ENCODE data around the gene CROCC2. TPM values are rescaled to one million over a fixed set of nuclear protein-coding genes. Genes with fewer than 3 reads are reported as not detected.

CROCC2 gene
- total RNA-seq, 4 donors from 2014 or later, result 0.79 to 2.6 (median 1.8) TPM; not detected in 1

GRCh38 chr2:240889601-240890560, 16.3 kb upstream of the CROCC2 start:
- no peaks in the 10 kb centered on the region for H3K9me3 ChIP-seq
- intact Hi-C loops (cut with DNase I; ENCODE audit: low total_unique reads), result no loop called here
- H3K27me3 ChIP-seq, result no peaks in the 10 kb centered on the region
- no peaks in the 10 kb centered on the region for H3K36me3 ChIP-seq
- H3K4me3 ChIP-seq, result no peak overlapping the region
- no peak overlapping the region for H3K27ac ChIP-seq
- TF ChIP-seq, protein P1, sequence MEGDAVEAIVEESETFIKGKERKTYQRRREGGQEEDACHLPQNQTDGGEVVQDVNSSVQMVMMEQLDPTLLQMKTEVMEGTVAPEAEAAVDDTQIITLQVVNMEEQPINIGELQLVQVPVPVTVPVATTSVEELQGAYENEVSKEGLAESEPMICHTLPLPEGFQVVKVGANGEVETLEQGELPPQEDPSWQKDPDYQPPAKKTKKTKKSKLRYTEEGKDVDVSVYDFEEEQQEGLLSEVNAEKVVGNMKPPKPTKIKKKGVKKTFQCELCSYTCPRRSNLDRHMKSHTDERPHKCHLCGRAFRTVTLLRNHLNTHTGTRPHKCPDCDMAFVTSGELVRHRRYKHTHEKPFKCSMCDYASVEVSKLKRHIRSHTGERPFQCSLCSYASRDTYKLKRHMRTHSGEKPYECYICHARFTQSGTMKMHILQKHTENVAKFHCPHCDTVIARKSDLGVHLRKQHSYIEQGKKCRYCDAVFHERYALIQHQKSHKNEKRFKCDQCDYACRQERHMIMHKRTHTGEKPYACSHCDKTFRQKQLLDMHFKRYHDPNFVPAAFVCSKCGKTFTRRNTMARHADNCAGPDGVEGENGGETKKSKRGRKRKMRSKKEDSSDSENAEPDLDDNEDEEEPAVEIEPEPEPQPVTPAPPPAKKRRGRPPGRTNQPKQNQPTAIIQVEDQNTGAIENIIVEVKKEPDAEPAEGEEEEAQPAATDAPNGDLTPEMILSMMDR (IDR thresholded peaks at IDR 0.05), result no peak
- TF ChIP-seq POLR2A (IDR thresholded peaks at IDR 0.05), result no peak
- H3K4me1 ChIP-seq, result no peaks in the 10 kb centered on the region
- DNase-seq, result no peak

GRCh38 chr2:240890691-240891090, 15.4 kb upstream of the CROCC2 start:
- Histone ChIP-seq H3K36me3 (no peaks in the 10 kb centered on the region), H3K27me3 (no peaks in the 10 kb centered on the region), H3K27ac (no peak overlapping the region), H3K4me3 (no peak overlapping the region), H3K4me1 (no peaks in the 10 kb centered on the region), H3K9me3 (no peaks in the 10 kb centered on the region)
- intact Hi-C loops (cut with DNase I; ENCODE audit: low total_unique reads), result no loop called here
- no peak for DNase-seq
- TF ChIP-seq POLR2A (IDR thresholded peaks at IDR 0.05), result no peak
- TF ChIP-seq, protein P1 (IDR thresholded peaks at IDR 0.05), result no peak

DNA sequence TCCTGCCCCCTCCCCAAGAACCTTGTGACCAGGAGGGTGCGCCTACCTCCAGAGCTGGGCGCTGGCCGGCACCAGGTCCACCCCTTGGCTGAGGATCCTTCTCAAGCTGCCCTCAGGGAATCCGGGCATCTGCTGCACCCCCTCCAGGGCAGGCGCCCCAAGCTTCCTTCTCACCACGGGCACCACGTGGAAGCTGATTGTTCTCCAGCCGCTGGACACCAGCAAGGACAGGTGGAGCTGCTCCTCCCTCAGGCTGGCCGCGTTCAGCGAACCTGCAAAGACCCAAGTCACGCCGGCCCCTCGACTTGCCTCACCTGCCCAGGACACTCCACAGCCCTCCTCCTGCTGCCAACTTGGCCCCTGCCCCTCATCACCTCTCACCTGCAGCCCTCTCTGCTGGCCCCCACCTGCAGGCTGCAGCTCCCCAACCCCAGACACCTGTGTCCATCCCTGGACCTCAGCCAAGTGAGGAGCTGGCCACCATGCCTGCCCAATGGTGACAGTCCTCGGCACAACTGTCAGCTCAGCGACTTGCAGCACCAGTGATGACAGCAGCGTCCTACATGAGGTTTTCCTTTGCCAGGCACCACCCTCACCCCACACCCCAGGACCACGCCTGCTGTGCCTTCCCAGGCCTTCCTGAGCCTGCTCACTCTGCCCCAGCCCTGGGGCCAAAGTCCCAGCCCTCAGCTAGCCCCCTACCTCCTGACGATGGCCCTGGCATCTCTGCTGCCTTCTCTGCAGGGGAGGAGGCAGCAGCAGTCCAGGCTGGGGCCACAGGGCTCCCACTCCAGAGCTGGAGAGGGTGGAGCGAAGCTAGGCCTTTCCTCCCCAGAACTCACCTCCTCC, 14.4 kb upstream of the CROCC2 start:
- H3K4me1 ChIP-seq, result no peaks in the 10 kb centered on the region
- no peak for TF ChIP-seq POLR2A (IDR thresholded peaks at IDR 0.05)
- TF ChIP-seq, protein P1 (IDR thresholded peaks at IDR 0.05), result no peak
- H3K4me3 ChIP-seq, result no peak overlapping the region
- intact Hi-C loops (cut with DNase I; ENCODE audit: low total_unique reads), result no loop called here
- no peak for DNase-seq
- no peak overlapping the region for H3K27ac ChIP-seq
- no peaks in the 10 kb centered on the region for H3K9me3 ChIP-seq
- H3K36me3 ChIP-seq, result no peaks in the 10 kb centered on the region
- H3K27me3 ChIP-seq, result no peaks in the 10 kb centered on the region

- DNase-seq, result no peak
- no peaks in the 10 kb centered on the region for H3K9me3 ChIP-seq
- no peaks in the 10 kb centered on the region for H3K27me3 ChIP-seq
- TF ChIP-seq, protein P1 (IDR thresholded peaks at IDR 0.05), result no peak
- no peak for TF ChIP-seq POLR2A (IDR thresholded peaks at IDR 0.05)
- intact Hi-C loops (cut with DNase I; ENCODE audit: low total_unique reads), result no loop called here
- H3K4me3 ChIP-seq, result no peak overlapping the region
- no peaks in the 10 kb centered on the region for H3K36me3 ChIP-seq
- no peaks in the 10 kb centered on the region for H3K4me1 ChIP-seq
- H3K27ac ChIP-seq, result no peak overlapping the region
Observed at GRCh38 chr2:240892356-240892755, 13.8 kb upstream of the CROCC2 start.
